ENCODE data around the gene CSNK1A1L. TPM values are rescaled to one million over a fixed set of nuclear protein-coding genes. Genes with fewer than 3 reads are reported as not detected.

The CSNK1A1L gene
- total and polyA plus RNA-seq, 11 donors = not detected

GRCh38 chr13:37106642-37107041 is 1.2 kb upstream of the CSNK1A1L start:
- Histone ChIP-seq H3K4me3 (no peak overlapping the region), H3K9me3 (no peaks in the 10 kb centered on the region), H3K4me1 (peaks cover 0 to 7% (median 0%) of the 10 kb centered on the region in 12 donors), H3K36me3 (no peaks in the 10 kb centered on the region), H3K27me3 (no peaks in the 10 kb centered on the region), H3K27ac (no peak overlapping the region)
- WGBS, 4 donors = 84 to 90% (median 89%) methylated on average over 2 of the region's 2 CpGs
- TF ChIP-seq CTCF (IDR thresholded peaks at IDR 0.05) (no peak), POLR2A (IDR thresholded peaks at IDR 0.05) (no peak)
- intact Hi-C loops (cut with DNase I) = loop anchor here in 3 of 10 donors (2.0 to 10.0 kb wide), 3 partner anchors 188 to 498 kb away; no protein-coding TSS in a partner anchor
- no peak for ATAC-seq
- DNase-seq = no peak

GRCh38 chr13:37102896-37103295 is 2.6 kb downstream of the CSNK1A1L start:
- intact Hi-C loops (cut with DNase I) = loop anchor here in 1 of 10 donors (10.0 kb wide), 1 partner anchor 192 kb away; no protein-coding TSS in a partner anchor
- no peaks in the 10 kb centered on the region for H3K27me3 ChIP-seq
- no peaks in the 10 kb centered on the region for H3K36me3 ChIP-seq
- DNase-seq (no peak), ATAC-seq (no peak)
- no peak overlapping the region for H3K27ac ChIP-seq
- WGBS, 4 donors = 65 to 78% (median 66%) methylated on average over 4 of the region's 4 CpGs
- H3K4me3 ChIP-seq = no peak overlapping the region
- TF ChIP-seq CTCF (IDR thresholded peaks at IDR 0.05) = no peak
- TF ChIP-seq POLR2A (IDR thresholded peaks at IDR 0.05) = no peak
- no peaks in the 10 kb centered on the region for H3K9me3 ChIP-seq
- H3K4me1 ChIP-seq = no peaks in the 10 kb centered on the region

GRCh38 chr13:37101201-37101600 is 4.3 kb downstream of the CSNK1A1L start:
- Histone ChIP-seq H3K4me3 (no peak overlapping the region), H3K36me3 (no peaks in the 10 kb centered on the region), H3K27me3 (no peaks in the 10 kb centered on the region), H3K9me3 (no peaks in the 10 kb centered on the region), H3K27ac (no peak overlapping the region), H3K4me1 (no peaks in the 10 kb centered on the region)
- ATAC-seq (no peak), DNase-seq (no peak)
- TF ChIP-seq CTCF (IDR thresholded peaks at IDR 0.05) = no peak
- TF ChIP-seq POLR2A (IDR thresholded peaks at IDR 0.05) = no peak
- 33 to 53% (median 42%) methylated on average over 1 of the region's 1 CpG for WGBS, 4 donors
- intact Hi-C loops (cut with DNase I) = loop anchor here in 1 of 10 donors (10.0 kb wide), 1 partner anchor 194 kb away; no protein-coding TSS in a partner anchor

GRCh38 chr13:37100731-37101130 is 4.7 kb downstream of the CSNK1A1L start:
- Histone ChIP-seq H3K27me3 (no peaks in the 10 kb centered on the region), H3K4me3 (no peak overlapping the region), H3K4me1 (no peaks in the 10 kb centered on the region), H3K9me3 (no peaks in the 10 kb centered on the region), H3K36me3 (no peaks in the 10 kb centered on the region), H3K27ac (no peak overlapping the region)
- TF ChIP-seq CTCF (IDR thresholded peaks at IDR 0.05) (no peak), POLR2A (IDR thresholded peaks at IDR 0.05) (no peak)
- intact Hi-C loops (cut with DNase I) = loop anchor here in 1 of 10 donors (10.0 kb wide), 1 partner anchor 194 kb away; no protein-coding TSS in a partner anchor
- ATAC-seq (no peak), DNase-seq (no peak)

Measured in heart left ventricle (tissue), 16 donors.